GM18519 (cell line): ENCODE results near the gene PYY.
"Not testable (repeated sequence)": the region's sequence is repeated elsewhere in the genome, so short reads cannot be mapped to it uniquely, and the experiment has no call there.

ENCODE experiments used
- ATAC-seq: cut with Tn5 transposase; IDR thresholded peaks from one replicate; pipeline ENCODE4 v1.9.1; 2021; ENCODE audit warnings: mild to moderate bottlenecking, moderate library complexity; ENCODE audit not compliant: unreplicated experiment, low FRiP score

PYY gene

GRCh38 chr17:43953746-43954145 lies at the start of gene PYY:
TSS of gene PYY (minus strand) at chr17:43953940. CDS start at chr17:43953483, 457 bp downstream.
- no peak for ATAC-seq

DNA sequence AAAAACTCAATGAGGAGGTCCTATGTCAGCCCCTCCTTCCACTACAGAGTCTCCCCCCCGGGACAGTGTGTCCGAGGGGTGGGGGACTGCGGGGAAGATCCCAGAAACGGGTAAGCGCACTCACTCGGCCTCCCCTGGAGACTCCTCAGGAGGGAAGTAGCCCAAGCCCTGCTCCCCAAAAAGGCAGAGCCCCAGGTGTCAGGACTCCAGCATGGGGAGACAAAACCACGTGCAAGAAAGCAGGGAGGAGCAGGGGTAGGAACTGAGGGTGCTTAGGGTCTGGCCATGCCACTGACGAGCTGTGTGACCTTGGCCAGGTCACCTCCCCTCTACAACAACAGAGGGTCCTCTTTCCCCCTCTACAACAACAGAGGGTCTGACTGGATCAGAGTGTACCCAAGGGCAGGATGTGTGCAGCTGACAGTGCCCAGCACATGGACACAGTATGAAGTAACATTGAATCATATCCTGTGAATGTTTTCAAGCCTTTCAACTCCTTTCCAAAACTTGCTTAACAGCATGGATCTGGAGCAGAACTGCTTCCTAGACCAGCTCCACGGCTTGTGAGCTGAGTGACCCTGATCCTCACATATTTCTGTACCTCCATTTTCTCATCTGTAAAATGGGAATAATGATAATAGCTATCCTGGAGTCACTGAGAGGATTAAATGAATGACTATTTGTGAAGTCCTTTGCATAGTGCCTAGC lies 48.6 kb upstream of the PYY start:
- no peak for ATAC-seq

GRCh38 chr17:44001461-44001920 lies 47.8 kb upstream of the PYY start:
- ATAC-seq, result no peak

DNA sequence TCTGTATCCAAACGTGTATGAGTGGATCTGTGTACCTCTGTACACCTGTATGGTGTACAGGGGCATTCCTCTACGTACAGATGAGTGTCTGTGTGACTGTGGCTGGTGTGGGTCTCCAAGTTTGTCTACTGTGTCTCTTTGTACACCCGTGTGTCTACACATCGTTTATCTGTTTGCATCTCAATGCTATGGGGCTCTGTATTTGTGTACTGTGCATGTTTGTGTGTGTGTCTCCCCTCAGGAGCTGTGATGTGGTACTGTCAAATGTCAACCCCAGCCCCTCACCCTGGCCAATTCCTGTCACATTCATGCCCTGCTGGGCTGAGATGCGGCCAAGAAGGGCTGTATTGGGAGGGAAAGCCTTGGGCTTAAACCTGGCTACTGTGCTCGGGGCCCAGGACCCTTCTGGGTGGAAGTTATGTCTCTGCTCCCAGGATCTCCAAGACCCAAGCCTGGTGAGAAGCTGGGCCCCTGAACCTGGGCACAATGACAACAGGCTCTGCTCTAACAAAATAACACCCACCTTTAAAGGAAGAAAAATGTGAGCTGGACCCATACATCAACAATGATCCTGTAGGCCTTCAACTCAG lies 47.2 kb upstream of the PYY start:
- ATAC-seq, result no peak

DNA sequence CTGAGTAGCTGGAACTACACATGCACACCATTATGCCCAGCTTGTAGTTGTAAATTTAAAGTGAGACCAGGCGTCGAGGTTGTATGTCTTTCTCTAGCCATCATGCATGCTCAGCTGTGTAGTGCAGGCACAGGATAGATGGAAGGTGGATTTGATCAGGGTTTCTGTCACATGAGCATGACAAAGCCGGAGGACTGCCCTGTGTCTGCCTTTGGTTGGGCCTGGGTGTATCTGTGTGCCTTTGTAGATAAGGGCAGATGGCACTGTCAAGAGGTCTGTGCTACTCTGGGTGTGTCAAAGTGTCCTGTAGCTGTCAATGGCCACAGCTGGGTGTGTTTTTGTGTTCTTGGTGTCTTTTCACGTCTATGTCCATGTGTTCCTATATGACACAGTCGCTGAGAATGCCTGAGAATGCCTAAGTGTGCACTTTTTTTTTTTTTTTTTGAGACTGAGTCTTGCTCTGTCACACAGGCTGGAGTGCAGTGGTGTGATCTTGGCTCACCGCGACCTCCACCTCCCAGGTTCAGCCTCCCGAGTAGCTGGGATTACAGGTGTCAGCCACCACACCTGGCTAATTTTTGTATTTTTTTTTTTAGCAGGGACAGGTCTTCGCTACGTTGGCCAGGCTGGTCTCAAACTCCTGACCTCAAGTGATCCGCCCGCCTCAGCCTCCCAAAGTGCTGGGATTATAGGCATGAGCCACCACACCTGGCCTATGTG lies 46.6 kb upstream of the PYY start:
- no peak for ATAC-seq

DNA sequence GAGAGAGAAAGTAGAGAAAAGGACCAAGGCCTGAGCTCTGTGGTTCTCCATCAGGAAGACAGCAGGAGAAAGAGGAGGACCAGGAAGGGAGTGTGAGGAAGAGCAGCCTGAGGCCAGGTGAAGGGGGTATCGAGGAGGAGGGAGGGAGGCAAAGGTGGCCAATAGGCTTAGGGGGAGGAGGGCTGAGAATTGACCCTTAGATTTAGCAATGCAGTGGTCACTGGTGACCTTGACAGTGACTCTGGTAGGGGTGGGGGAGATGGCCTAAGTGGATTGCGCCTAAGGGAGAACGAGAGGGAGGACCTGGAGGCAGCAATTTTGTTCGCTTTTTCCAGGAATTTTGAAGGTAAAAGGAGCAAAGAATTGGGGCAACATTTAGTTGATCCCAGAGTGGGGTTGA lies 45.3 kb upstream of the PYY start:
- no peak for ATAC-seq

DNA sequence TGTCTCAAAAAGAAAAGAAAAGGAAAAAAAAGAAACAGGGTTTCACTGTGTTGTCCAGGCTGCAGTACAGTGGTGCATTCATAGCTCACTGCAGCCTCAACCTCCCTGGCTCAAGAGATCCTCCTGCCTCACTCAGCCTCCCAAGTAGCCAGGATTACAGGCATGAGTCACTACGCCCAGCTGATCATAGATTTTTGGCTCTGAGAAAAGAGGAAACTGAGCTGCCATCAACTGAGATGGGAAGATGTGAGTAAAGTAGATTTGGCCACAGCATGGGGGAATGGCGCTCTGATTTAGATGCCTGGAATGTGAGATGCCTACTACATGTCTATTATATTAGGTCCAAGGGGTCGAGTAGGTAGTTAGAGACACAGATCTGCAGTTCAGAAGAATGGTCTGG lies 44.8 kb upstream of the PYY start:
- no peak for ATAC-seq

- not testable (repeated sequence) for ATAC-seq
Observed at GRCh38 chr17:43997180-43997579, 43.4 kb upstream of the PYY start.

GRCh38 chr17:43995150-43995471 lies 41.4 kb upstream of the PYY start:
- no peak for ATAC-seq

- no peak for ATAC-seq
Observed at GRCh38 chr17:43994272-43995149, 40.8 kb upstream of the PYY start.

DNA sequence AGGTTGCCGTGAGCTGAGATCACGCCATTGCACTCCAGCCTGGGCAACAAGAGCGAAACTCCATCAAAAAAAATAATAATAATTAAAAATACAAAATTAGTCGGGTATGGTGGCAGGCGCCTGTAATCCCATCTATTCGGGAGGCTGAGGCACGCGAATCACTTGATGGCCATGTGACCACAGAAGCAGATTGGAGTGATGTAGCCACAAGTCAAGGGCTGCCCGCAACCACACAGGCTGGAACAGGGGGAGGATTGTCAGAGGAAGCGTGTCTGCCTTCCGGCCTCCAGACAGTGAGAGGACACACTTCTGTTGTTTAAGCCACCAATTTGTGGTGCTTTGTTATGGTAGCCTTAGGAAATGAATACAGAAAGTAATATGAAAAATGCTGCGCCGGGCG lies 38.9 kb upstream of the PYY start:
- no peak for ATAC-seq

GRCh38 chr17:43988301-43988700 lies 34.6 kb upstream of the PYY start:
- no peak for ATAC-seq

DNA sequence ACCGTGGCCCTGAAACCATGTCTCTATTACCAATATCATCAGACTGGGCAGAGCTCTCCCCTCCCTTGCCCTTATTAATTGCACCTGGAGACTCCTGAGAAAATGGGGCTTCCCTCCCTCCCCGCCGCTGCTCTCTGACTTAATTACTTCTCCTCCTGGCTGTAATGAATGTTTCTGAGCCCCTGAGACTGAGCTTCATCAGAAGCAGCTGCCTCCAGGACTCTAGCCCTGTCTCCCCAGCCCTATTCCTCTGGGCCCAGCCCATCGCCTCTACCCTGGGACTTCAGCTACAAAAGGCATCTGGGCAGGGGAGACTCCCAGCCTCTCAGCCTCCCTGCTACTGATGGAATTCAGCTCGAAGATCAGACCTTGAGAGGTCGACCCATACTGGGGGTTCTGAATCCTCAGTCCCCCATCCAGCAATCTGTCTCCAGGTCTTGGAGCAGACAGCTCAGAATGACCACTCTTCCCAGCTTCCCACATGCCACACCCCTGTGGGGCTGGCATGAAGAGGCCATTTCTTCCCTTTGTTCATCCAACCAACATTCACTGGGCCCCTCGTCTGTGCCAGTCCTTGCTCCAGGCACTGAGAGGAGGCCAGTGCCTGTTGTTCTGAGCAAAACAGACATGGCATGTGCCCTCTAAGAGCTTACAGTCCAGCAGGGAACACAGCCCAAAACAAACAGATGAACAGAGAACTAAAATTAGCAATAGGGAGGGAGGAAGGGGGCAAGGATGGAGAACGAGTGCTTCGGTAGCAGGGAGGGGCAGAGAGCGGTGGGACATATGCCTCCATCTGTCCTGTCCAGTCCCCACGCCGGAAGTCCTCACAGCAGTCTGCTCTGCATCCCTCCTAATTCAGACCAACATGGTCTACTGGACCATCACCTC lies 33.6 kb upstream of the PYY start:
- no peak for ATAC-seq

DNA sequence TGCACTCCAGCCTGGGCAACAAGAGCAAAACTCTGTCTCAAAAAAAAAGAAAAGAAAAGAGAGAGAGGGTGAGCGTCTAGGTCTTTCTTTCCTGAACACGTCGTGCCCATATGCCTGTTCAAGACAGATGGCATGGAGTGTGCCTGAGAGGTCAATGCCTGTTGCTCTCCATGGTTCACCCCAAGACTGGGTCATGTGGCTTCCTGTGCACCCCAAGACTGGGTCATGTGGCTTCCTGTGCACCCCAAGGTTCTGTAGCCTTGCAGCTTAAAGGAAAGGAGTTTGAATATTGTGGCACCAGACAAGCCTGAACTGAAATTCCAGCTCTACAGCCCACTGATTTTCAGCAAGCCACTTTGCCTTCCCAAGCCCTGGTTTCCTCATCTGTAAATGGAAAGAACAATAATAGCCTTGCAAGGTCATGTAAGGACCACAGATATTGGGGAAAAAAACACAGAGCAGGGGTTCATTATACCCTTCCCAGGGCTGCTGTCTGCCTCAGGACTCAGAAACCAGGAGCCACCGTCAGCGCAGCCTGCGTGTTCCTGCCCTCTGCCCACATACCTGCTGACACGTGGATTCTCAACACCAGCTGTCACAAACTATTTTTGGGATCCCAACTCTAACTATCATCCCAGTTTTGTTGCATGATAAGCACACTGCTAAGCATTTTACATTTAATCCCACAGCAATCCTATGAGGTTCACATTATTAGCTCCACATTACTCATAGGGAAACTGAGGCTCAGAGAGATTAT lies 32.7 kb upstream of the PYY start:
- ATAC-seq, result no peak

DNA sequence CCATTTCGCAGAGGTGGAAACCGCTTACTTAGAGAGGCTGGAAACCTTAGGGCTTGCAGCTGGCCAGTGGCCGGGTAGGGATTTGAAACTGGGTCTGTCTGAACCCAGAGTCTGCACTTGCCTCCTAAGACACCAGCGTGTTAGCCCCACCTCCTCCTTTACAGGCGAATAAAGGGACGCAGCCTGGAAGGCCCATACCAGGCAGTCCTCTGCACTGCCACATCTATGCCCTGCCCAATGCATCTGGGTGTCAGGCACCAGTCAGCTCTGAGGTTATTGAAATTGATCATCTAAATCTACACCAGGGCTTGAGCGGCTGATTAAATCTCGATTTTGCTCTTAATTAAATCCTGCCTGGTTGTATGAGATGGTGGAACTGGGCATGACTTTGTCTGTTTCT lies 30.8 kb upstream of the PYY start:
- no peak for ATAC-seq

DNA sequence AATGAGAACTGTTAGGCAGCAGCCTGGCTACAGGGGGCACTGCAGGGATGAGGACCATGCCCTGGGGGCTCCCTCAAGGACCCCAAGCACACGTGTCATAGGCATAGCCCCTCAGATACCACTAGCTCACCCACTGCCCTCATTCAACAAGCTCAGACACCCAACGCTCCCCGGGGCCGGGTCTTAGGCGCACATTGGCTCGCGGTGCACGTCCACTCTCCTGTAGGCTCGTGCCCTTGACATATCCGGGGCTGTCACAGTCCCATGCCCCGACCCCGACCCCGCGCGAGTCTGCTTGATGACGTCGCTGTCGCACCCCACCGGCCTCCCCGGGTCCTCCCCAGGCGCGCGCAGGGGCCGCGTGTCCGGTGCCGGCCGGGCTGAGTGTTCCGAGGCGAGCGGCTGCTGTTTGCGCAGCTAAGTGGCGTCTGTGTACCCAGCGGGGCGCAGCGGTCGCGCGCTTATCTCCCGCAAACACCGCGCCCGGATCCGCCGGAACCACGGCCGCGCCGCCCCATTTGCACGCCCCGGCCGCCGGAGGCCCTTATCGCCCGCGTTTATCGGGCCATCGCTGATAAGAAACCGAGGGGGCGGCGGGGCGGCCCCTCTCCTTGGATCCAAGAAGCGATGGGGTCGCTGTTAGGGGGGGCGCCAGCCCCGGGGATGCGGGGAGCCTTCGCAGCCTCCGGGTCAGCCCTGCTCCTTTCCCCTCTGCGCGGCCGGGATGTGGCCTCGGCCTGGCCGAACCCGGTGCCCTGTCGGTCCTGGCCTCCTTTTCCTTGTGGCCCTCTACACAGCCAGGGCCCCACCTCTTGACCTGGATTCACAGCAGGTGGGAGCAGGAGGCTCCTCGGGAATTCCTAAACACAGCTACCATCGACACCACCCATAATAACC lies 30.0 kb upstream of the PYY start:
- ATAC-seq, result no peak

DNA sequence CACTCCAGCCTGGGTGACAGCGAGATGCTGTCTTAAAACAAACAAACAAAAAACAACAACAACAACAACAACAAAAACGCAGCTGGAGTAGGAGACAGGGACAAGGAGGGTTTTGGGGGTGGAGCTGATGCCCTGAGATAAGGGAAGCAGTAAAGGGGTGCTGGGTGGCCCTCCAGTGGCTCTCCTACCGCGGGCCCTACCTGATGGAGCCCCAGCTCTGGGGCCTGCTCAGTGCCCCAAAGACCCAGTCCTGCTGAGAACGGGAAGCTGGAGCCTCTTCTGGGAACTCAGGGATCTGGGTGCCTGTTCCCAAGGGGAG lies 29.4 kb upstream of the PYY start:
- no peak for ATAC-seq

GRCh38 chr17:43982171-43982570 lies 28.4 kb upstream of the PYY start:
- ATAC-seq, result no peak
